Measurements from ENCODE around the gene SLCO1B1. TPM values are rescaled to one million over a fixed set of nuclear protein-coding genes. Genes with fewer than 3 reads are reported as not detected.
A peak's percentile ranks its signal among the peaks of the same experiment; 100 is the strongest.
"Not testable (repeated sequence)": the region's sequence is repeated elsewhere in the genome, so short reads cannot be mapped to it uniquely, and the experiment has no call there.

SLCO1B1 gene
- total and polyA plus RNA-seq, 12 donors = 0.28 TPM; not detected in 11

GRCh38 chr12:21169878-21170472 is 39.0 kb downstream of the SLCO1B1 start:
- no peak for ATAC-seq
- 31 to 33% methylated on average over 3 of the region's 3 CpGs for WGBS, 2 donors
- H3K4me3 ChIP-seq = no peak overlapping the region
- TF ChIP-seq CTCF (IDR thresholded peaks at IDR 0.05) = peak in 8 of 9 donors; percentile 13 to 57 (median 44)
- peaks cover 0 to 15% (median 5%) of the 10 kb centered on the region in 11 donors for H3K9me3 ChIP-seq
- intact Hi-C loops (cut with DNase I) = no loop called here
- no peaks in the 10 kb centered on the region for H3K36me3 ChIP-seq
- H3K27ac ChIP-seq = no peak overlapping the region
- DNase-seq = no peak
- H3K4me1 ChIP-seq = no peaks in the 10 kb centered on the region
- H3K27me3 ChIP-seq = no peaks in the 10 kb centered on the region

- WGBS, 2 donors = 93 to 97% methylated on average over 1 of the region's 1 CpG
- ATAC-seq (no peak), DNase-seq (no peak)
- H3K4me1 ChIP-seq = no peaks in the 10 kb centered on the region
- H3K9me3 ChIP-seq = peaks cover 0 to 15% (median 5%) of the 10 kb centered on the region in 11 donors
- no peak overlapping the region for H3K27ac ChIP-seq
- TF ChIP-seq CTCF (IDR thresholded peaks at IDR 0.05) = no peak
- H3K4me3 ChIP-seq = no peak overlapping the region
- H3K36me3 ChIP-seq = no peaks in the 10 kb centered on the region
- intact Hi-C loops (cut with DNase I) = no loop called here
- H3K27me3 ChIP-seq = no peaks in the 10 kb centered on the region
These were observed 41.1 kb downstream of the SLCO1B1 start for GRCh38 chr12:21172079-21172478.

- peaks cover 0 to 4% (median 0%) of the 10 kb centered on the region in 11 donors for H3K9me3 ChIP-seq
- H3K36me3 ChIP-seq = no peaks in the 10 kb centered on the region
- no peak overlapping the region for H3K27ac ChIP-seq
- no peak for DNase-seq
- H3K27me3 ChIP-seq = no peaks in the 10 kb centered on the region
- ATAC-seq = no peak
- TF ChIP-seq CTCF (IDR thresholded peaks at IDR 0.05) = no peak
- intact Hi-C loops (cut with DNase I) = no loop called here
- 48 to 60% methylated on average over 3 of the region's 3 CpGs for WGBS, 2 donors
- no peak overlapping the region for H3K4me3 ChIP-seq
- no peaks in the 10 kb centered on the region for H3K4me1 ChIP-seq
These were observed 52.8 kb downstream of the SLCO1B1 start for GRCh38 chr12:21183721-21184275.

- Histone ChIP-seq H3K9me3 (peaks cover 0 to 16% (median 3%) of the 10 kb centered on the region in 11 donors), H3K27me3 (no peaks in the 10 kb centered on the region), H3K36me3 (no peaks in the 10 kb centered on the region), H3K27ac (no peak overlapping the region), H3K4me1 (no peaks in the 10 kb centered on the region), H3K4me3 (no peak overlapping the region)
- no peak for TF ChIP-seq CTCF (IDR thresholded peaks at IDR 0.05)
- no peak for ATAC-seq
- intact Hi-C loops (cut with DNase I) = no loop called here
- 87 to 92% methylated on average over 3 of the region's 3 CpGs for WGBS, 2 donors
- no peak for DNase-seq
These were observed 59.0 kb downstream of the SLCO1B1 start for GRCh38 chr12:21190016-21190415.

- WGBS, 2 donors = 83 to 90% methylated on average over 10 to 19 of the region's 19 CpGs
- H3K27ac ChIP-seq; DNase-seq; H3K4me3 ChIP-seq; H3K36me3 ChIP-seq; H3K27me3 ChIP-seq; H3K9me3 ChIP-seq; H3K4me1 ChIP-seq; intact Hi-C loops (cut with DNase I); ATAC-seq: not testable (repeated sequence)
These were observed 83.4 kb downstream of the SLCO1B1 start for GRCh38 chr12:21214433-21214832.
